ENCODE results near the gene LSM12.

Gene LSM12

GRCh38 chr17:44074911-44075285, 8.4 kb upstream of the LSM12 start:
- DNase-seq, result no peak

DNA sequence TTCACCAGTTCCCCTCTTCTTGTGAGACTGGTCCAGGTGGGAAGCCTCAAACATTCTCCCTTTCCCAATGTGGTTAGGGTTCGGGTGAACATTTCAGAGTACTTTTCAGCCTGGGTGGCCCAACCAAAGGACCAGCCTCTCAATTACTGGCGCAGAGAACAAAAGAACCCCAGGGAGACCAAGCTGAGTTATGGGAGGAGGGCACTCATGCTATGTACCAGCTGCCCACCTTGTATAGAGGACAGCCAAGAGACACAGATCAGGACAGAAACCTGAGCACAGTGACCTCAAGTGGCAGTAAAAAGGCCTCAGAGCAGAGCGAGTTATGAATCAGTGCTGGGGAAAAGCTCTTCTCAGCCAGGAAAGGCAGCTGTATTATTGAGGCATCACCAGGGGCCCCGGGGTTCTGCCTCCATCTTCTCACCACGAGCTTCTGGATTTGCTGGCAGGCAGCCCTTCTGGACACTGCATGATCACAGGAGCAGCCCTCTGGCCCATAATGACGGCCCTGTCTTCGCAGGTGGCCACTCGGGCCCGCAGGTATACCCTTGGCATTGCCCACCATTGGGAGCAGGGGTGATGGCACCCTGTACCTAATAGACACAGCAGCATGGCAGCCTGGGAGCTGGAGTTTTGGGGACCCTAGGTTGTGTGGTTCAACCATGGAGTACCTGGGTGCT, 7.9 kb upstream of the LSM12 start:
- no peak for DNase-seq

GRCh38 chr17:44071772-44072171, 5.3 kb upstream of the LSM12 start:
- DNase-seq, result no peak

- no peak for DNase-seq
Observed at GRCh38 chr17:44071198-44071520, 4.7 kb upstream of the LSM12 start.

- peak; percentile 97 for DNase-seq
Observed at GRCh38 chr17:44070455-44071197, 4.2 kb upstream of the LSM12 start, which contains the start of gene G6PC3. Gene G6PC3, plus strand, starts transcription at chr17:44070735. Its CDS starts 231 bp downstream, at chr17:44070966.

GRCh38 chr17:44069974-44070454, 3.5 kb upstream of the LSM12 start:
- DNase-seq, result peak; percentile 64

GRCh38 chr17:44067545-44067940, 1.1 kb upstream of the LSM12 start:
- DNase-seq, result peak; percentile 53

DNA sequence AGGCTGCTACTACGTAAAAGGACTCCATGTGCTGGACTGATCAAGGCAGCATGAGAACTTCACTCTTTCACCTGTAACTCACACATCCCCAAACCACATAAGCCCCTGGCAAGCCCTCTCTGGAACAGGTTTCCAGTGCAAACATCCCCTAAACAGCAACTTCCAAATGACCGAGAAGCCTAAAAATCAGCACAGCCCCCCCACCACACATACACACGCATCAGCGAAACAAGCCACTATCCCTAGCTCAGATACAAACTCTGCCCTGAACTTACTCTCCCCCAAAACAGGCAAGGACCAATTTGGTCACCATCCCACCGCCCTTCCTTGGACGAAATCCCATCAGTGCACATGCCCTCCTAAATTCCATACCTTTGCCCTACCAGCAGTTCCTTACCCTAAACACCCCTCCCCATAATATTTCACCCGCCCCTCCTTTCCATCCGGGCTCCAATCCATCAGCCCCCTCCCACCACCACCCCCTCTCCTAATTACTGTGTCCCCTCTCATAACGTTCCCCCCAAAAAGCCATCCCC, 735 bp downstream of the LSM12 start:
- DNase-seq, result no peak

GRCh38 chr17:44063704-44064639, 2.5 kb downstream of the LSM12 start:
- DNase-seq, result no peak

DNA sequence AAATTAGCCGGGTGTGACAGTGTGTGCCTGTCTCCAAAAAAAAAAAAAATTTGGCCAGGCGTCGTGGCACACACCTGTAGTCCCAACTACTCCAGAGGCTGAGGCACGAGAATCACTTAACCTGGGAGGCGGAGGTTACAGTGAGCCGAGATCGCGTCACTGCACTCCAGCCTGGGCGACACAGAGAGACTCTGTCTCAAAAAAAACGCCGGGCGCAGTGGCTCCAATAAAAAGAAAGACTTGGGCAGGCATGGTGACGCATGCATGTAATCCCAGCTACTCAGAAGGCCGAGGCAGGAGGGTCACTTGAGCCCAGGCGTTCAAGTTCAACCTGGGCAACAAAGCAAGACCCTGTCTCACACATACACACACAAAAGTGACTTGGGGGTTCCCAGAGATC, 3.6 kb downstream of the LSM12 start:
- DNase-seq, result no peak

- DNase-seq, result no peak
Observed at GRCh38 chr17:44061446-44061845, 5.0 kb downstream of the LSM12 start.

- no peak for DNase-seq
Observed at GRCh38 chr17:44059101-44059892, 7.2 kb downstream of the LSM12 start.

DNA sequence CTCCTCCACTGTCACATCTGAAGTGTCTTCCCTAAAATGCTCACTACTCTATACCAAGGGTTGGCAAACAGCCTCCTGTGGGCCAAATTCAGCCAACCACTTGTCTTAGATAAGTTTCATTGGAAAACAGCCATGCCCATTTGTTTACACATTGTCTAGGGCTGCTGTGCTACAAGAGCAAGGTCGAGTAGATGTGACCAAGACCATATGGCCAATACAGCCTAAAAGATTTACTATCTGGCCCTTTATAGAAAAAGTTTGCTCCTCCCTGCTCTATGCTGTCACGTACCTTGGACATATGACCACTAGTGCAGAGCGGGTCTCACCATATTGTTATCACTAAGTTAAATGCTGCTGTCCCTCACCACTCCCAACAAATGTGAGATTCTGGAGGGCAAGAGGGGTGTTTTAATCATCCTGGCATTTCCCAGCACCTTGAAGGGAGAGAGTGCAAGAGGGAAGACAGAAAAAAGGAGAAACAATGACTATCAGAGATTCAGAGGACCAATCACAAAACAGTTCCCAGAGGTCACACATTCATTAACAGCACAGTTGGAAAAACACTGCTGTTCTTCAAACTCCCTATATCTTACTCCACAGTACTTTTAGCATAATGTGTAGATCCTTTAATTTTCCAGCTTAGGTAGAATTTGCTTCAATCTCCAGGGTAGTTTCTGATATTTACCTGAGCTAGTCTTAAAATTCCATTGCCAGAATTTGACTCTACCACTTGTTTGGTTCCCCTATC, 13.2 kb downstream of the LSM12 start:
- peak; percentile 9 for DNase-seq

GRCh38 chr17:44049294-44050060, 17.0 kb downstream of the LSM12 start:
- no peak for DNase-seq

DNA sequence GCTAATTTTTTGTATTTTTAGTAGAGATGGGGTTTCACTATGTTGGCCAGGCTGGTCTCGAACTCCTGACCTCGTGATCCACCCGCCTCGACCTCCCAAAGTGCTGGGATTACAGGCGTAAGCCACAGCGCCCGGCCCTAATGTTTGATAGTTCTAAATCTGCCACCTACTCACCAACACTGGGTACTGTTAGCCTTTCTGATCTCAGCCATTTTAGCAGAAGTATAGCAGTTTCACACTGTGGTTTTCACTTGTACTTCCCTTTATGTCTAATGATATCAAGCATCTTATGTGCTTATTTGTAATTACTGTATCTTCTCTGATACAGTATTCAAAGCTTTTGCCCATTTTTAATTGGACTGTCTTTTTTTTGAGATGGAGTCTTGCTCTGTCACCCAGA, 19.6 kb downstream of the LSM12 start:
- DNase-seq, result peak; percentile 37

DNA sequence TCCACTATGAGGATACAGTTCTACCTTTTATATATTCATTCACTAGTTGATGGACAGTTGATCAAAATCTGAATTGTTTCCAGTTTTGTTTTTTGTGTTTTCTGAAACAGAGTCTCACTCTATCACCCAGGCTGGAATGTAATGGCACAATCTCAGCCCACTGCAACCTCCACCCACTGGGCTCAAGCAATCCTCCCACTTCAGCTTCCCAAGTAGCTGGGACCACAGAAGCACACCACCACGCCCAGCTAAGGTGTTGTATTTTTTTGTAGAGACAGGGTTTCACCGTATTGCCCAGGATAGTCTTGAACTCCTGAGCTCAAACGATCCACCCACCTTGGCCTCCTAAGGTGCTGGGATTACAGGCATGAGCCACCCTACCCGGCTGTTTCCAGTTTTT, 21.0 kb downstream of the LSM12 start:
- DNase-seq, result no peak

DNA sequence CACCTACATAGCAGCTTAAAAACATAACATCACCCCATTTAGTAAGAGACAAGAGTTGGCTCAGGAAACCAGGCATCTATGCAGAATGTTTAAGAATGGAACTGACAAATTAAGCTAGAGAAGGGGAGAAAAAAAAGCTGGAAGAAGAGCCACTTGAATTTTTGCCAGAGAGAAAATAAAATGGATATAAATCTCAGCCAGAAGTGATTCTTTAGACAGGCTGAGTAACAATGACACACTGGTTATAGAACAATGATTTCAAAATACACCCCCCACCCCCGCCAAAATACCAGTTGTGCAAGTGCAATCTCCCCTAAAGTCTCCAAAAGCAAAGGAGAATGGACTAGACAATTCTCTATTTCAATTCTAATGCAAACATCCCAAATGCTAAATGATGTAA, 22.4 kb downstream of the LSM12 start:
- DNase-seq, result peak; percentile 78

DNA sequence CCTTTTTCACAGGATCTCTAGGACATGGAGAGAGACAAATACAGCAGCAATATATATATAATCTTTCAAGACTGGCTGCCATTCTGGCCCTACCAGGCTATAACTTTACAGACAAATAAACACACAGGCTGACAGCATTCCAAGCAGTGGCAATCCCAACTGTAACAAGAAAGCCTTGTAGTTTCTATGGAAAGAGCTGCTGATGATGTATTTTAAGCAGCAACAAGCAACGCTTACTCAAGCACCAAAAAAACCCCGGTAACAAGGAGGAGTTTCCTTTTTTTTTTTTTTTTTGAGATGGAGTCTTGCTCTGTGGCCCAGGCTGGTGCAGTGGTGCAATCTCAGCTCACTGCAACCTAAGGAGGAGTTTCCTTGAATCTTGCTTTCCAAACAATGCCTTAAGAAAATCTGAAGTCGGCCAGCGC, 23.2 kb downstream of the LSM12 start:
- DNase-seq, result peak; percentile 86

DNA sequence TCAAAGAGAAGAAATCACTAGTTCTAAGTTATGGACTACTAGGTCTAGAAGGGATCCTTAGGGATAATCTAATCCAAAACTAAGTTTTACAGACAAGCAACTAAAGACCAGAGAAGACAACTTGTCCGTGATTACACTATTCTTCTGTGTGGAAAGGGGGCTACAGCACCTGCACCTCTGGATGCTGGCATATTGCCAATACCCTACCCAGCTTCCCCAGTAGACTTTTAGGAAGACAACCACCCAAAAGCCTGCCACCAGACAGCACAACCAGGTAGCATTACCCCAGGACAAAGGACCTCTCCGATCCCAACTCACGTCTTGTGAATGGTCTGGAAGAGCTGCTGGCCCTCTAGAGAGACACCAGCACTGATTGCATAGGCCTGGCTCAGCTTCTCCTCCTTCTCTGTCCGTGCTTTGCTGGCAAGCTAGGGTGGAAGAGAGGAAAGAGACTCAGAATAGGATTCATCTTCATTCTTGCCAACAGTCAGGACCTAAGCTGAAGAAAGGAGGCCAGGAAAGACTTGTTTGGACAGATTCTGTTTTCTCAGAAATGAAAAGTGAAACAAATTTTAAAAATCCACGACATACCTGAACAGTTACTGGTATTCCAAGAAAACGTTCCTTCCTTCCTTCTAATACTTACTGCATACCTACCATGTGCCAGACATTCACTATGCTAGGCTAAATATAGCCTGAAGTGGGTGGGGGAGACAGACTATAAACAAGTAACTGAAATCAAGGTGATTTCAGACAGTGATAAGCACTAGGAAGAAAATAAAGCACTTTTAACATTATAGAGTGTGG, 26.4 kb downstream of the LSM12 start:
- DNase-seq, result no peak

DNA sequence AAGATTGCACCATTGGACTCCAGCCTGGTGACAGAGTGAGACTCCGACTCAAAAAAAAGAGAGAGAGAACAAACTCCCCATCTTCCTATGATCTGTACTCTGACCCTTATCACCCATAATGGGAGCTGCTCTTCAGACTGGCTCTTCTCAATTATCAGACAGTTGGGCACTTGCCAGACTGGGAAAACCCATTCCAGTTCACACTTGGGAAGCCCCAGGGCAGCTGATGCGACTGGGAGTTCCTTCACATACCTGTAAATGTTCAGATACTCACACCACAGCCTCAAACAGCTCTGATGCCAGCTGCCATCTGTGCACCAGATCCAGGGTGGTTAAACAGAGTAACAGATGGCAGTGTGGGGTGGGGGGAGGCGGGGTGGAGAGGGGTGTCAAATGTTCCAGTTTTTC, 27.9 kb downstream of the LSM12 start:
- DNase-seq, result no peak

All from suppressor macrophage treated with lipopolysaccharide for 4 hours (primary cell).